Duodenal mucosa (tissue), 2 donors: ENCODE results near the gene CEP170.

Experiments
- H3K27ac ChIP-seq: one replicate; pipeline ENCODE4 v1.7.0; 2013; ENCODE audit warnings: low read depth, low read length
- H3K27me3 ChIP-seq, 2 donors: one replicate each; pipeline ENCODE4 v1.7.0; 2013; ENCODE audit warnings: low read length in 2 of 2, control low read depth in 1 of 2; ENCODE audit not compliant: insufficient read depth in 2 of 2, control insufficient read depth in 1 of 2
- H3K36me3 ChIP-seq, 2 donors: one replicate each; pipeline ENCODE4 v1.7.0; 2013; ENCODE audit warnings: low read length in 2 of 2, control low read depth in 1 of 2; ENCODE audit not compliant: insufficient read depth in 2 of 2, control insufficient read depth in 1 of 2
- H3K4me1 ChIP-seq, 2 donors: one replicate each; pipeline ENCODE4 v1.7.0; 2013; ENCODE audit warnings: low read length in 2 of 2, control low read depth in 1 of 2; ENCODE audit not compliant: insufficient read depth in 2 of 2, control insufficient read depth in 1 of 2
- H3K4me3 ChIP-seq, 2 donors: one replicate each; pipeline ENCODE4 v1.7.0; 2013; ENCODE audit warnings: low read length in 2 of 2, low read depth in 1 of 2
- H3K9ac ChIP-seq, 2 donors: one replicate each; pipeline ENCODE4 v1.7.0; 2013; ENCODE audit warnings: low read length in 2 of 2, low read depth in 1 of 2
- H3K9me3 ChIP-seq, 2 donors: one replicate each; pipeline ENCODE4 v1.7.0; 2013; ENCODE audit warnings: low read length in 2 of 2, control low read depth in 1 of 2; ENCODE audit not compliant: control insufficient read depth in 1 of 2

The CEP170 gene

DNA sequence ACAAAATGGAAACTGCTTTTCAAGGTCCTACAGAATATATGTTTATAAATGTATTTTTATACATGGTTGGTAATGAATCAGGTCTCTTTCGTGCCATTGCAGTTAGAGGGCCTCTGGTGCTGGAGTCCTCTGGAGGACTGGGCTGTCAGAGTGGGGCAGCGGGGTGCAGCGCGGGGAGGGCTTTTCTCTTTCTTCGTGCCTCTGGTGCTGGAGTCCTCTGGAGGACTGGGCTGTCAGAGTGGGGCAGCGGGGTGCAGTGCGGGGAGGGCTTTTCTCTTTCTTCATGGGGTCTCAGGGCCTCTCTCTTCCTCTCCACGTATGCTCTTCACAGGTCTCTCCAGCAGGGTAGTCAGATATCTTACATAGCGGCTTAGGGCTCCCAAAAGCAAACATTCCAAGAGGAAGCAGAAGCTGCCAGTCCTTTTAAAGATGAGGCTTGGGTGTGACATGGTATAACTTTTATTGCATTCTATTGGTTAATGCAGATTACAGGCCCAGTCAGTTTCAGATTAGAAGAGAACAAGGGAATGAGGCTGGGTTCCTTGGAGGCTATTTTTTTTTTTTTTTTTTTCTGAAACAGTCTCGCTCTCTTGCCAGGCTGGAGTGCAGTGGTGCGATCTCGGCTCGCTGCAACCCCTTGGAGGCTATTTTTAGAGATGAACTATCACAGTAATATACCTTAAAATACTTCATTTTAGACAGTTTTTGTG lies 13.8 kb upstream of the CEP170 start:
- Histone ChIP-seq H3K9me3 (no peaks in the 10 kb centered on the region), H3K4me1 (peaks cover 0 to 21% of the 10 kb centered on the region in 2 donors), H3K27ac (no peak overlapping the region), H3K9ac (no peak overlapping the region), H3K27me3 (no peaks in the 10 kb centered on the region), H3K4me3 (no peak overlapping the region), H3K36me3 (peaks cover 0 to 4% of the 10 kb centered on the region in 2 donors)

DNA sequence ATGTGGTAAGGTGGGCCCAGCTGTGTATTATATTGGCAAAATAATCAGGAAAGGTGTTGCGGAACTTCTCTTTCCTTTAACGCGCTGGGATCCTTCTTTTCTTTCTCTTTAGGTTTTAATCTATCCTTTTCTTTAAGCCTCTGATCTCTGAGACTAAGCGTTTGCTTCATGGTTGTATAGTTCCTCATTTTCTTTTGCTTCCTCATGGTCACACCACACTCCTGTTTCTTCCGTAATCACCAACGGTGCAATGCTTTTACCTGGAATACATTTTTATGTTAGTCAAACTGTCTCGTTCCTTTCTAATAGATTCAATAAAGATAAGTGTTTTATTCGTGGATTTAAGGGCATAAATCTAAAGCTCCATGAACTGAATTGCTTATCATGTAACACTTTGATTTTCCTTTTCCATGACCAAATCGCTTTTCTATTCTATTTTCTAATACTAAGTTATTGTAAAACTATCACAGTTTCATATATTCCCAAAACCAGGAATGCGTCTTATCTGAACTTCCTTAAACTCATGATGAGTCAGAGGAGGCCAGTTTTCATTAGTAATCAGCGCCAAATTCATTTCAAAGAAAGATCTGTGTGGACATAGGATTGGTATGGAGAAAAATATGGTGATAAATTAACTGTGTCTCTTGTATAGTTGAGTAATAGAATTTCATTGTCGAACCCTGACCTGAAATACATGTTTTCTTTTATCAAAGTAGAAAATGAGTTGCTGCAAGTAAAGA lies 13.0 kb upstream of the CEP170 start:
- Histone ChIP-seq H3K27me3 (no peaks in the 10 kb centered on the region), H3K4me1 (peaks cover 0 to 23% of the 10 kb centered on the region in 2 donors), H3K9ac (no peak overlapping the region), H3K36me3 (no peaks in the 10 kb centered on the region), H3K9me3 (no peaks in the 10 kb centered on the region), H3K4me3 (no peak overlapping the region), H3K27ac (no peak overlapping the region)

DNA sequence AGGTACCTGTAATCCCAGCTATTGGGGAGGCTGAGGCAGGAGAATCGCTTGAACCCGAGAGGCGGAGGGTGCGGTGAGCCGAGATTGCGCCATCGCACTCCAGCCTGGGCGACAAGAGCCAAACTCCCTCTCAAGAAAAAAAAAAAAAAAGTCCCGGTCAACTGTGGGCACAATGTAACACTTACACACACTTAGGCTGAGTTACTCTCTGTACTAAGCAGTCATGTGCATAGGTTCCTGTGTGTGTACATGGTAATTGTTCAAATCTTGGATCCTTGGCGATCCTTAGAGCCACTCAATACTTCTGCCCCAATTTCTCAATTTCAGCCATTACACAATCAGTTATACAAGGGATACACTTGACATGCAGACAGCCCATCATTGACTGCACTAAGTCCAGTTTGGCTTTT lies 12.4 kb upstream of the CEP170 start:
- H3K9me3 ChIP-seq = no peaks in the 10 kb centered on the region
- H3K4me3 ChIP-seq = no peak overlapping the region
- H3K36me3 ChIP-seq = no peaks in the 10 kb centered on the region
- no peak overlapping the region for H3K9ac ChIP-seq
- H3K4me1 ChIP-seq = peaks cover 0 to 23% of the 10 kb centered on the region in 2 donors
- no peak overlapping the region for H3K27ac ChIP-seq
- H3K27me3 ChIP-seq = no peaks in the 10 kb centered on the region

DNA sequence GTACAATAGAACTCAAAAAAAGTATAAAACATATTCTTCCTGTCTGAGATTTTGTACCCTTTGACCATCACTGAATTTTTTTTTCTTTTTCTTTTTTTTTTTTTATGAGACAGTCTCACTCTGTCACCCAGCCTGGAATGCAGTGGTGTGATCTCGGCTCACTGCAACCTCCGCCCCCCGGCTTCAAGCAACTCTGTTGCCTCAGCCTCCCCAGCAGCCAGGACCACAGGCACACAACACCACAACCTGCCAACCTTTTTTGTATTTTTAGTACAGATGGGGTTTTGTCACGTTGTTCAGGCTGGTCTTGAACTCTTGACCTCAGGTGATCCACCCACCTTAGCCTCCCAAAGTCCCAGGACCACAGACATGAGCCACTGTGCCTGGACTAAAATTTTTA lies 11.2 kb upstream of the CEP170 start:
- Histone ChIP-seq H3K27ac (no peak overlapping the region), H3K9ac (no peak overlapping the region), H3K4me3 (no peak overlapping the region), H3K27me3 (no peaks in the 10 kb centered on the region), H3K4me1 (peaks cover 0 to 23% of the 10 kb centered on the region in 2 donors), H3K9me3 (no peaks in the 10 kb centered on the region), H3K36me3 (no peaks in the 10 kb centered on the region)

DNA sequence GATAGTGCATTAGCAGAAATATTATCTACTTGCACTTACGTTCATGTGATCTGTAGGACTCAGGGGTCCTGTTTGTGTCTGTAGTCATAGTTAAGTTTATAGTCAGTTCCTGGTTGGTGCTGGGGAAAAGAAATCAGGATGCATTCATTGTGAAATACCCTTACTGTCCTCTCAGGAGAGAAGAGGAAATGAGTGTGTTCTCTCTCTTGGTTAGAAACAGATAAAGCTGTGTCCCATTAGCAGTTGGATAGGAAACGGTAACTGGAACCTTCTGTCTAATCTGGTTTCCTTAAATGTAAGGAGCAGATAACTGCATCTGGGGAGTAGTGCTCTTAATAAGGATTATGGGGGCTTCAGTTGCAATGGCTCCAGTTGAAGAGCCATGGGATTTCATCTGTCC lies 9.6 kb upstream of the CEP170 start:
- Histone ChIP-seq H3K27me3 (no peaks in the 10 kb centered on the region), H3K4me1 (peaks cover 0 to 20% of the 10 kb centered on the region in 2 donors), H3K9ac (no peak overlapping the region), H3K4me3 (no peak overlapping the region), H3K27ac (no peak overlapping the region), H3K36me3 (no peaks in the 10 kb centered on the region), H3K9me3 (no peaks in the 10 kb centered on the region)

DNA sequence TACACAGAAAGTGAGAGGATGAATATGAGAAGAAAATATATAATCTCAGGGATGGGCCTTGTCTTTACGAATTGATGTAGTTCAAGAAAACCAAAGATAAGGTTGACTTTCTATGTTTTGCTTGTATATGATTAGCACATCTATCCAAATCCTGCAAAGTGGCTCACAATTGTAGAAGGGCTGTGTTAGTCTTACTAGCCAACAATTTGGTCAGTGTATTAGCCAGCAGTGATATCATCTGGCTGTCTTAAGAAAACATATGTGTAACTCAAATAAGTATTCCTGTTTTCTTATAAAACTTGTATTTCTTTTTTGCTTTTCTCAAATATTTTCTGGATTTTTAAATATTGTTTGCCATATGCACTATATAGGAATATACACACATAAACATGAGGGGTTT lies 6.3 kb upstream of the CEP170 start:
- no peaks in the 10 kb centered on the region for H3K27me3 ChIP-seq
- no peak overlapping the region for H3K27ac ChIP-seq
- H3K4me3 ChIP-seq = no peak overlapping the region
- peaks cover 11 to 14% of the 10 kb centered on the region in 2 donors for H3K4me1 ChIP-seq
- H3K9ac ChIP-seq = no peak overlapping the region
- no peaks in the 10 kb centered on the region for H3K36me3 ChIP-seq
- H3K9me3 ChIP-seq = no peaks in the 10 kb centered on the region

DNA sequence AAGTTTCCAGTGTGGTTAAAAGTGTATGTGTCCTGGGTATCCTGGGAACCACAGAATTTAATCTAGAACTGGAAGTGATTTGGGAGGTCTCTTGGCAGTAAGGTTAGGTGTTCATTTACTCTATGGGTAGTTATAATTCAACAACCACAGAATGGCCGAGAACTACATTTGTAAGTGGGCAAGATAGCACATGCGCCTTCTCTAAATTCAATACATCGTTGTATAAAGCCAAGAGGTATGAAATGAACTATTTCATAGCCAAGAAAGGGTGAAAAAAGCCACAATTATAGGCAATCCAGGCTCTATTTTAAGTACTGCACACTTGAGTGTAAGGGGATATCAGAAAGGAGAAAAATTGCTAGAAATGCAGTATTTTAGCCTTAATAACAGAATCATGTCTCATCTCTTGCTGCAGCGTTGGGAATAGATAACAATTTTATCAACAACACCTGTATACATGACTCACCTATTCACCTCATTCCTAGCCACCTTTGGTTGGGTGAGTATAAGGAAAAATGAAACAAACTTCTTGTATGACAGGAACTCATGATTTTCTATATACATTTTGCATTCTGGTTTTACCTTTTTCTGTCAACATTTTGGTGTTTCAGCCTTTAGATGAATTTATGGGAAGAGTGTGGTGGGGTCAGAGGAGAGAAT lies 5.3 kb upstream of the CEP170 start:
- no peaks in the 10 kb centered on the region for H3K27me3 ChIP-seq
- peaks cover 13 to 15% of the 10 kb centered on the region in 2 donors for H3K4me1 ChIP-seq

DNA sequence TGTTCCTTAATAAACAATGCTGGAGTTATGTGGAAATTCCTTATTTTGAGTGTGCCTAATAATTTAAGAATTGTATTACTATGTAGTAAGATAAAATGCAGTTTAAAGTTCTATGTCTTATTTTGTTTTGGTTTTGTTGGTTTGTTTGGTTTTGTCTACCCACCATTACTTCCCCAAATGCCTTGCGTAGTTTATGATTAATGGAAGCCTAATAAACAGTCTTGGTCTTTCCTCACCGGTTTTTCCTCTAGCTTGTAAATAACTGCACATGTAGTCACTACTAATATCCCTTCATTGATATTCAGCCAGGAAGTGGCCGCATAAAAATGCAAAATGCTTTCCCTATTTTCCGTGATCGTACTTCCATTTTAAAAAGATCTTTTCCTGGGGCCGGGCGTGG lies 3.6 kb upstream of the CEP170 start:
- Histone ChIP-seq H3K36me3 (no peaks in the 10 kb centered on the region), H3K9ac (no peak overlapping the region), H3K4me1 (peaks cover 10 to 21% of the 10 kb centered on the region in 2 donors), H3K4me3 (no peak overlapping the region), H3K27ac (no peak overlapping the region), H3K9me3 (no peaks in the 10 kb centered on the region), H3K27me3 (no peaks in the 10 kb centered on the region)

More for the DNA sequence above, 5.3 kb upstream of the CEP170 start:
- no peak overlapping the region for H3K27ac ChIP-seq
- no peaks in the 10 kb centered on the region for H3K9me3 ChIP-seq
- no peak overlapping the region for H3K4me3 ChIP-seq
- no peak overlapping the region for H3K9ac ChIP-seq
- no peaks in the 10 kb centered on the region for H3K36me3 ChIP-seq

DNA sequence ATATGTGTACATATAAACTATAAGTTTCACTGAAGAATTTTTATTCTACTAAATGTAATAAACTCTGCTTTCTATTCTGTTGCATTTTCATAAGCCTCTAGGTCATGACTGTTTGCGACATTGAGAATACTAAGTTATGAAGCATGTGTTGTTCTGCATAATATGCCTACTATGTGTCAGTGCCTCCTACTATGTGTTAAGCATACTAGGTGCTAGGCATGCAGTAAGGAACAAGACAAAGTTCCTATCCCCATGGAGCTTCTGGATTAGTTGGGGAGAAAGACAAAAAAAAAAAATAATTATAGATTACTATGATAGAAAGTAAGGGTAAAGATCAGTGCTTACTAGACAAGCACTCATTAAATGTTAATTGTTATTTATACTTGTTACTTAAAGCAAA lies 2.1 kb upstream of the CEP170 start:
- peaks cover 17 to 29% of the 10 kb centered on the region in 2 donors for H3K4me1 ChIP-seq
- no peaks in the 10 kb centered on the region for H3K36me3 ChIP-seq
- no peak overlapping the region for H3K4me3 ChIP-seq
- no peaks in the 10 kb centered on the region for H3K27me3 ChIP-seq
- no peak overlapping the region for H3K9ac ChIP-seq
- H3K9me3 ChIP-seq = no peaks in the 10 kb centered on the region
- H3K27ac ChIP-seq = no peak overlapping the region

DNA sequence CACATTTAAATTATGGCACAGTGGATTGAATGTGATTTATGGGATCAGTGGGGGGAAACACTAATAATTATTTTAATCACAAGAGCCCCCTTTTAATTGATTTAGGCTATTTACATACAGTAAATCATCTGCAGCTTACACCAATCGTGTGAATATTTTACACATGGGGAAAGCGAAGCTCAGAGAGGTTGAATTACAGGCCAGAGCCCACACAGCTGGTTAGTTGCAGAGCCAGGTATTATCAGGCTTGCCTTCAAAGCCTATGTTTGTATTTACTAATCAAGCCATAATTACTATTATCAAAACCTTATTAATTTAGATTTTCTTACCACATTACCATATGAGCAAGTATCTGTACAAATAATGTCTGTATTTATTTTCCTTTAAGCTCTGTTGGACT lies 1.5 kb upstream of the CEP170 start:
- Histone ChIP-seq H3K9ac (peak overlapping the region; percentile 87 to 89), H3K36me3 (no peaks in the 10 kb centered on the region), H3K4me3 (peak overlapping the region; percentile 89 to 95), H3K27ac (peak overlapping the region; percentile 88), H3K4me1 (peaks cover 17 to 29% of the 10 kb centered on the region in 2 donors), H3K27me3 (no peaks in the 10 kb centered on the region), H3K9me3 (no peaks in the 10 kb centered on the region)
